ENCODE data around the gene ALG14.

Gene ALG14

GRCh38 chr1:95046359-95046758 lies 26.4 kb downstream of the ALG14 start:
- no peak for DNase-seq (ENCODE audit: low read depth)
- no peak overlapping the region for H3K4me3 ChIP-seq (replicated peaks; ENCODE audit: low read depth, low read length)
- TF ChIP-seq CTCF (IDR thresholded peaks at IDR 0.05; ENCODE audit: low read length, missing control alignments): no peak

GRCh38 chr1:95043141-95043980 lies 29.4 kb downstream of the ALG14 start:
- peak; percentile 93 for DNase-seq (ENCODE audit: low read depth)
- no peak overlapping the region for H3K4me3 ChIP-seq (replicated peaks; ENCODE audit: low read depth, low read length)
- peak; percentile 99 for TF ChIP-seq CTCF (IDR thresholded peaks at IDR 0.05; ENCODE audit: low read length, missing control alignments)

GRCh38 chr1:95042286-95042685 lies 30.5 kb downstream of the ALG14 start:
- no peak overlapping the region for H3K4me3 ChIP-seq (replicated peaks; ENCODE audit: low read depth, low read length)

GRCh38 chr1:95041491-95042165 lies 31.1 kb downstream of the ALG14 start:
- TF ChIP-seq CTCF (IDR thresholded peaks at IDR 0.05; ENCODE audit: low read length, missing control alignments): peak; percentile 92
- peak; percentile 94 for DNase-seq (ENCODE audit: low read depth)
- H3K4me3 ChIP-seq (replicated peaks; ENCODE audit: low read depth, low read length): no peak overlapping the region

More at GRCh38 chr1:95042286-95042685, 30.5 kb downstream of the ALG14 start:
- peak; percentile 64 for DNase-seq (ENCODE audit: low read depth)
- no peak for TF ChIP-seq CTCF (IDR thresholded peaks at IDR 0.05; ENCODE audit: low read length, missing control alignments)

- no peak overlapping the region for H3K4me3 ChIP-seq (replicated peaks; ENCODE audit: low read depth, low read length)
- DNase-seq (ENCODE audit: low read depth): no peak
- TF ChIP-seq CTCF (IDR thresholded peaks at IDR 0.05; ENCODE audit: low read length, missing control alignments): no peak
Measured at GRCh38 chr1:95040032-95040525, 32.7 kb downstream of the ALG14 start.

- TF ChIP-seq CTCF (IDR thresholded peaks at IDR 0.05; ENCODE audit: low read length, missing control alignments): no peak
- no peak overlapping the region for H3K4me3 ChIP-seq (replicated peaks; ENCODE audit: low read depth, low read length)
- no peak for DNase-seq (ENCODE audit: low read depth)
Measured at GRCh38 chr1:95039360-95040031, 33.3 kb downstream of the ALG14 start.

Measured in fibroblast of pulmonary artery (primary cell).